Ovary (tissue), 3 donors: ENCODE results near the gene LAPTM5.

Experiments used
- CTCF ChIP-seq, 3 donors: fragments of 450-650 bp in 2 of 3; fragments of 200-600 bp in 1 of 3; IDR thresholded peaks; one replicate each; pipeline versions ENCODE4 v1.5.1 to v1.8.0; 2016 to 2022; ENCODE audit warnings: antibody characterized with exemption in 3 of 3, mild to moderate bottlenecking in 1 of 3
- EP300 ChIP-seq: sonication (generic); formaldehyde crosslinking; IDR thresholded peaks from one replicate; pipeline ENCODE4 v1.6.1; 2017; ENCODE audit warnings: antibody characterized with exemption
- POLR2A ChIP-seq: fragments of 450-650 bp; IDR thresholded peaks from one replicate; pipeline ENCODE4 v1.6.1; 2017; ENCODE audit warnings: antibody characterized with exemption, mild to moderate bottlenecking, moderate library complexity
- donor health status: DM: no; HTN: no; CAD: no.

GRCh38 chr1:30708361-30708728 lies 49.2 kb downstream of the LAPTM5 start:
- TF ChIP-seq CTCF (IDR thresholded peaks at IDR 0.05) = no peak
- TF ChIP-seq EP300 = no peak
- TF ChIP-seq POLR2A = no peak
